HG03175 (cell line): ENCODE measurements around the gene ITLN1.
"Not testable (repeated sequence)": the region's sequence is repeated elsewhere in the genome, so short reads cannot be mapped to it uniquely, and the experiment has no call there.

Source experiments
- ATAC-seq: cut with Tn5 transposase; IDR thresholded peaks from one replicate; pipeline ENCODE4 v1.9.1; 2021; ENCODE audit warnings: mild to moderate bottlenecking, moderate library complexity; ENCODE audit not compliant: unreplicated experiment

The ITLN1 gene

GRCh38 chr1:160885042-160885441 is at the start of gene ITLN1:
Gene ITLN1 (minus strand): TSS chr1:160885180. CDS start chr1:160884877, 303 bp downstream.
- ATAC-seq = no peak

- not testable (repeated sequence) for ATAC-seq
Measured at GRCh38 chr1:160933305-160933704, 48.3 kb upstream of the ITLN1 start.

- ATAC-seq = no peak
Measured at GRCh38 chr1:160925652-160926244, 40.8 kb upstream of the ITLN1 start.

GRCh38 chr1:160924791-160925651 is 40.0 kb upstream of the ITLN1 start:
- ATAC-seq = no peak

- ATAC-seq = no peak
Measured at GRCh38 chr1:160916666-160917065, 31.7 kb upstream of the ITLN1 start.

GRCh38 chr1:160913229-160913628 is 28.2 kb upstream of the ITLN1 start:
- not testable (repeated sequence) for ATAC-seq

- no peak for ATAC-seq
Measured at GRCh38 chr1:160911925-160912324, 26.9 kb upstream of the ITLN1 start.

- ATAC-seq = no peak
Measured at GRCh38 chr1:160911441-160911840, 26.5 kb upstream of the ITLN1 start.

- ATAC-seq = no peak
Measured at GRCh38 chr1:160910170-160910750, 25.3 kb upstream of the ITLN1 start.

- no peak for ATAC-seq
Measured at GRCh38 chr1:160907976-160908375, 23.0 kb upstream of the ITLN1 start.

- no peak for ATAC-seq
Measured at GRCh38 chr1:160905617-160905989, 20.6 kb upstream of the ITLN1 start.

- ATAC-seq = no peak
Measured at GRCh38 chr1:160904783-160905616, 20.0 kb upstream of the ITLN1 start.

- ATAC-seq = not testable (repeated sequence)
Measured at GRCh38 chr1:160902251-160902650, 17.3 kb upstream of the ITLN1 start.

- no peak for ATAC-seq
Measured at GRCh38 chr1:160901768-160902167, 16.8 kb upstream of the ITLN1 start.

GRCh38 chr1:160900683-160901082 is 15.7 kb upstream of the ITLN1 start:
- ATAC-seq = not testable (repeated sequence)

GRCh38 chr1:160894368-160895135 is 9.6 kb upstream of the ITLN1 start:
- not testable (repeated sequence) for ATAC-seq

GRCh38 chr1:160891474-160891873 is 6.5 kb upstream of the ITLN1 start:
- ATAC-seq = no peak

- no peak for ATAC-seq
Measured at GRCh38 chr1:160888926-160889325, 3.9 kb upstream of the ITLN1 start.

GRCh38 chr1:160887071-160887470 is 2.1 kb upstream of the ITLN1 start:
- no peak for ATAC-seq

- no peak for ATAC-seq
Measured at GRCh38 chr1:160884579-160884978, 401 bp downstream of the ITLN1 start.
